WTC11 (cell line): ENCODE measurements around the gene ATP10D. TPM values are rescaled to one million over a fixed set of nuclear protein-coding genes. Genes with fewer than 3 reads are reported as not detected.

ENCODE experiments used
- ATAC-seq: fragments of 200-7000 bp; cut with Tn5 transposase; 2 replicates; pipeline ENCODE4 v1.10.0; 2021; ENCODE audit warnings: mild to moderate bottlenecking, moderate library complexity
- CTCF ChIA-PET: fragments of 300-600 bp; sonication (Branson Sonifier 250); formaldehyde crosslinking; loops from one replicate; lab custom pipeline; 2021; ENCODE audit warnings: antibody characterized with exemption; lab: Charles Lee
- POLR2A ChIA-PET: fragments of 350-600 bp; sonication (Branson Sonifier 250); formaldehyde crosslinking; loops from one replicate; lab custom pipeline; 2021; ENCODE audit warnings: antibody characterized with exemption; lab: Charles Lee
- DNase-seq: peaks from one replicate; pipeline ENCODE4 v3.0.0; 2021; ENCODE audit warnings: low spot score
- H3K27ac Mint-ChIP-seq: 2 replicates; pipeline ENCODE4 v1.8.0; 2021; ENCODE audit warnings: mixed read lengths
- H3K27me3 Mint-ChIP-seq: 2 replicates; pipeline ENCODE4 v1.8.0; 2021; ENCODE audit warnings: low read depth, mild to moderate bottlenecking, moderate library complexity, mixed read lengths
- H3K36me3 Mint-ChIP-seq: 2 replicates; pipeline ENCODE4 v1.8.0; 2021; ENCODE audit warnings: mixed read lengths
- H3K4me1 Mint-ChIP-seq: 2 replicates; pipeline ENCODE4 v1.8.0; 2022; ENCODE audit warnings: mixed read lengths
- H3K4me3 Mint-ChIP-seq: 2 replicates; pipeline ENCODE4 v1.8.0; 2021; ENCODE audit warnings: mild to moderate bottlenecking, moderate library complexity, mixed read lengths
- H3K9me3 Mint-ChIP-seq: 2 replicates; pipeline ENCODE4 v1.8.0; 2021; ENCODE audit warnings: mixed read lengths
- CBFB ChIP-seq: sonication (generic); formaldehyde crosslinking; IDR thresholded peaks from 2 replicates; pipeline ENCODE4 v1.8.1; 2022; ENCODE audit warnings: mild to moderate bottlenecking, low read depth, missing genetic modification reagents
- CREM ChIP-seq: sonication (generic); formaldehyde crosslinking; IDR thresholded peaks from 2 replicates; pipeline ENCODE4 v1.8.1; 2022; ENCODE audit warnings: mild to moderate bottlenecking, missing genetic modification reagents, moderate library complexity
- GTF2I ChIP-seq: fragments of 250-450 bp; sonication (Bioruptor Pico); conservative IDR thresholded peaks from 2 replicates; pipeline ENCODE4 v1.4.0; 2021; ENCODE audit warnings: mild to moderate bottlenecking
- IRF1 ChIP-seq: sonication (generic); formaldehyde crosslinking; IDR thresholded peaks from 2 replicates; pipeline ENCODE4 v1.8.0; 2023; ENCODE audit warnings: missing genetic modification reagents
- MYBL2 ChIP-seq: sonication (generic); formaldehyde crosslinking; IDR thresholded peaks from 2 replicates; pipeline ENCODE4 v1.8.1; 2023; ENCODE audit warnings: mild to moderate bottlenecking, moderate library complexity, missing genetic modification reagents
- NFATC4 ChIP-seq: fragments of 250-450 bp; sonication (Bioruptor Pico); IDR thresholded peaks from 2 replicates; pipeline ENCODE4 v1.9.0; 2021; ENCODE audit warnings: mild to moderate bottlenecking
- NR1H2 ChIP-seq: sonication (generic); formaldehyde crosslinking; IDR thresholded peaks from 2 replicates; pipeline ENCODE4 v1.9.0; 2021; ENCODE audit warnings: mild to moderate bottlenecking, moderate library complexity, missing genetic modification reagents
- NR3C1 ChIP-seq: sonication (generic); formaldehyde crosslinking; conservative IDR thresholded peaks from 2 replicates; pipeline ENCODE4 v1.8.1; 2023; ENCODE audit warnings: low read depth, mild to moderate bottlenecking, missing genetic modification reagents
- OVOL2 ChIP-seq: fragments of 250-450 bp; sonication (Bioruptor Pico); IDR thresholded peaks from 2 replicates; pipeline ENCODE4 v1.9.0; 2021; ENCODE audit warnings: mild to moderate bottlenecking, borderline replicate concordance
- RELA ChIP-seq: sonication (generic); formaldehyde crosslinking; IDR thresholded peaks from 2 replicates; pipeline ENCODE4 v1.8.1; 2022; ENCODE audit warnings: missing genetic modification reagents, mild to moderate bottlenecking, borderline replicate concordance
- RORB ChIP-seq: fragments of 250-450 bp; sonication (Bioruptor Pico); IDR thresholded peaks from 2 replicates; pipeline ENCODE4 v1.9.0; 2021; ENCODE audit warnings: mild to moderate bottlenecking
- SMAD4 ChIP-seq: sonication (generic); formaldehyde crosslinking; IDR thresholded peaks from 2 replicates; pipeline ENCODE4 v1.8.0; 2022; ENCODE audit warnings: mild to moderate bottlenecking, missing genetic modification reagents
- TCF7 ChIP-seq: sonication (generic); formaldehyde crosslinking; IDR thresholded peaks from 2 replicates; pipeline ENCODE4 v1.8.0; 2022; ENCODE audit warnings: mild to moderate bottlenecking, low read depth, missing genetic modification reagents, moderate library complexity
- ZNF138 ChIP-seq: sonication (generic); formaldehyde crosslinking; conservative IDR thresholded peaks from 2 replicates; pipeline ENCODE4 v1.8.1; 2022; ENCODE audit warnings: mild to moderate bottlenecking, moderate library complexity, missing genetic modification reagents
- ZNF263 ChIP-seq: sonication (generic); formaldehyde crosslinking; IDR thresholded peaks from 2 replicates; pipeline ENCODE4 v1.8.1; 2022; ENCODE audit warnings: low read depth, mild to moderate bottlenecking, moderate library complexity, missing genetic modification reagents
- ZNF281 ChIP-seq: sonication (generic); formaldehyde crosslinking; IDR thresholded peaks from 2 replicates; pipeline ENCODE4 v1.8.0; 2023; ENCODE audit warnings: mild to moderate bottlenecking, missing genetic modification reagents
- ZNF396 ChIP-seq: fragments of 250-450 bp; sonication (Bioruptor Pico); IDR thresholded peaks from 2 replicates; pipeline ENCODE4 v1.8.0; 2021; ENCODE audit warnings: mild to moderate bottlenecking, moderate library complexity, borderline replicate concordance
- ZNF416 ChIP-seq: fragments of 250-450 bp; sonication (Bioruptor Pico); IDR thresholded peaks from 2 replicates; pipeline ENCODE4 v1.9.0; 2021; ENCODE audit warnings: mild to moderate bottlenecking, inconsistent platforms
- ZNF423 ChIP-seq: fragments of 250-450 bp; sonication (Bioruptor Pico); IDR thresholded peaks from 2 replicates; pipeline ENCODE4 v2.1.2; 2022; ENCODE audit warnings: mild to moderate bottlenecking, moderate library complexity
- ZNF532 ChIP-seq: fragments of 250-450 bp; sonication (Bioruptor Pico); IDR thresholded peaks from 2 replicates; pipeline ENCODE4 v1.9.0; 2021; ENCODE audit warnings: mild to moderate bottlenecking, borderline replicate concordance
- total RNA-seq: library from RNA; stranded (reverse); gene quantifications from 3 replicates; pipeline ENCODE4 v1.2.3, GENCODE V29; 2021
- TF ChIP-seq, protein P1 (sequence below): fragments of 250-450 bp; sonication (Bioruptor Pico); IDR thresholded peaks from 2 replicates; pipeline ENCODE4 v1.9.0; 2021; ENCODE audit warnings: mild to moderate bottlenecking
- TF ChIP-seq, protein P2 (sequence below): sonication (generic); formaldehyde crosslinking; IDR thresholded peaks from 2 replicates; pipeline ENCODE4 v1.8.1; 2023; ENCODE audit warnings: mild to moderate bottlenecking, missing genetic modification reagents, moderate library complexity
- TF ChIP-seq, protein P3 (sequence below): fragments of 250-450 bp; sonication (Bioruptor Pico); IDR thresholded peaks from 2 replicates; pipeline ENCODE4 v2.1.2; 2022; ENCODE audit warnings: mild to moderate bottlenecking, moderate library complexity

Gene ATP10D
- total RNA-seq, 1 experiment from 2014 or later = 3.1 TPM

- H3K36me3 Mint-ChIP-seq = no peaks in the 10 kb centered on the region
- DNase-seq = no peak
- H3K4me3 Mint-ChIP-seq = no peak overlapping the region
- H3K27ac Mint-ChIP-seq = no peak overlapping the region
- ChIA-PET POLR2A (no interaction called here), CTCF (interaction anchor here (1.4 kb wide), 2 partner anchors 76 to 444 kb away, joined by 3 to 4 read pairs; no protein-coding TSS in a partner anchor)
- H3K9me3 Mint-ChIP-seq = no peaks in the 10 kb centered on the region
- no peaks in the 10 kb centered on the region for H3K4me1 Mint-ChIP-seq
- no peak for ATAC-seq
- no peaks in the 10 kb centered on the region for H3K27me3 Mint-ChIP-seq
- TF ChIP-seq RELA (CRISPR knock-in tag) (no peak), NFATC4 (no peak), NR1H2 (no peak), ZNF138 (CRISPR knock-in tag) (no peak), CBFB (CRISPR knock-in tag) (no peak), IRF1 (CRISPR knock-in tag) (no peak), CREM (CRISPR knock-in tag) (no peak), GTF2I (CRISPR knock-in tag) (no peak), RORB (CRISPR knock-in tag) (no peak)
These were observed 81.5 kb downstream of the ATP10D start for GRCh38 chr4:47566566-47566965.

DNA sequence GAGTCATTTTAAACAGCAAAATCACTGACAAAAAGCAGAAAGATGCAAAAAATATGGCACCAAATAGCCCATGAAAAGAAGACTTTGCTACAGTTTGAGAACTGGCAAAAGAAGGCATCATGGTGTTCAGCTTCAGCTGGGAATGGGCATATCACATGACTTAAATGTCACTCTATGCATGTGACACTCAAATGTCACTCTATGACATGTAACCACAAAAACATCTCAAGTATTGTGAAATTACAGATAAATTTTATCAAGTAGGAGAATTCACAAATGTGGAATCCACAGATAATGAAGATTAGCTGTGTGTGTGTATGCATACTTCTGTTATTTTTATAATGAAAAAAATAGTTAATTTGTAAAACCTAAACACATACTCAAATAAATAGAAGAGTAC, 81.9 kb downstream of the ATP10D start:
- CTCF ChIA-PET = interaction anchor here (1.4 kb wide), 1 partner anchor 77 kb away, joined by 3 read pairs; no protein-coding TSS in a partner anchor
- DNase-seq (no peak), ATAC-seq (no peak)
- H3K36me3 Mint-ChIP-seq = no peaks in the 10 kb centered on the region
- H3K27me3 Mint-ChIP-seq = no peaks in the 10 kb centered on the region
- H3K4me1 Mint-ChIP-seq = no peaks in the 10 kb centered on the region
- POLR2A ChIA-PET = no interaction called here
- no peak overlapping the region for H3K4me3 Mint-ChIP-seq
- no peak overlapping the region for H3K27ac Mint-ChIP-seq
- H3K9me3 Mint-ChIP-seq = no peaks in the 10 kb centered on the region
- TF ChIP-seq GTF2I (CRISPR knock-in tag) (no peak), MYBL2 (CRISPR knock-in tag) (no peak), TCF7 (no peak), ZNF396 (CRISPR knock-in tag) (no peak), ZNF263 (no peak), NR3C1 (CRISPR knock-in tag) (no peak), ZNF532 (no peak), OVOL2 (CRISPR knock-in tag) (no peak), SMAD4 (CRISPR knock-in tag) (no peak), ZNF423 (CRISPR knock-in tag) (no peak), ZNF281 (CRISPR knock-in tag) (no peak), ZNF416 (CRISPR knock-in tag) (no peak)
- TF ChIP-seq, protein P1, sequence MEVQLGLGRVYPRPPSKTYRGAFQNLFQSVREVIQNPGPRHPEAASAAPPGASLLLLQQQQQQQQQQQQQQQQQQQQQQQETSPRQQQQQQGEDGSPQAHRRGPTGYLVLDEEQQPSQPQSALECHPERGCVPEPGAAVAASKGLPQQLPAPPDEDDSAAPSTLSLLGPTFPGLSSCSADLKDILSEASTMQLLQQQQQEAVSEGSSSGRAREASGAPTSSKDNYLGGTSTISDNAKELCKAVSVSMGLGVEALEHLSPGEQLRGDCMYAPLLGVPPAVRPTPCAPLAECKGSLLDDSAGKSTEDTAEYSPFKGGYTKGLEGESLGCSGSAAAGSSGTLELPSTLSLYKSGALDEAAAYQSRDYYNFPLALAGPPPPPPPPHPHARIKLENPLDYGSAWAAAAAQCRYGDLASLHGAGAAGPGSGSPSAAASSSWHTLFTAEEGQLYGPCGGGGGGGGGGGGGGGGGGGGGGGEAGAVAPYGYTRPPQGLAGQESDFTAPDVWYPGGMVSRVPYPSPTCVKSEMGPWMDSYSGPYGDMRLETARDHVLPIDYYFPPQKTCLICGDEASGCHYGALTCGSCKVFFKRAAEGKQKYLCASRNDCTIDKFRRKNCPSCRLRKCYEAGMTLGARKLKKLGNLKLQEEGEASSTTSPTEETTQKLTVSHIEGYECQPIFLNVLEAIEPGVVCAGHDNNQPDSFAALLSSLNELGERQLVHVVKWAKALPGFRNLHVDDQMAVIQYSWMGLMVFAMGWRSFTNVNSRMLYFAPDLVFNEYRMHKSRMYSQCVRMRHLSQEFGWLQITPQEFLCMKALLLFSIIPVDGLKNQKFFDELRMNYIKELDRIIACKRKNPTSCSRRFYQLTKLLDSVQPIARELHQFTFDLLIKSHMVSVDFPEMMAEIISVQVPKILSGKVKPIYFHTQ (CRISPR knock-in tag) = no peak
- TF ChIP-seq, protein P2, sequence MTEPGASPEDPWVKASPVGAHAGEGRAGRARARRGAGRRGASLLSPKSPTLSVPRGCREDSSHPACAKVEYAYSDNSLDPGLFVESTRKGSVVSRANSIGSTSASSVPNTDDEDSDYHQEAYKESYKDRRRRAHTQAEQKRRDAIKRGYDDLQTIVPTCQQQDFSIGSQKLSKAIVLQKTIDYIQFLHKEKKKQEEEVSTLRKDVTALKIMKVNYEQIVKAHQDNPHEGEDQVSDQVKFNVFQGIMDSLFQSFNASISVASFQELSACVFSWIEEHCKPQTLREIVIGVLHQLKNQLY (CRISPR knock-in tag) = no peak
- TF ChIP-seq, protein P3, sequence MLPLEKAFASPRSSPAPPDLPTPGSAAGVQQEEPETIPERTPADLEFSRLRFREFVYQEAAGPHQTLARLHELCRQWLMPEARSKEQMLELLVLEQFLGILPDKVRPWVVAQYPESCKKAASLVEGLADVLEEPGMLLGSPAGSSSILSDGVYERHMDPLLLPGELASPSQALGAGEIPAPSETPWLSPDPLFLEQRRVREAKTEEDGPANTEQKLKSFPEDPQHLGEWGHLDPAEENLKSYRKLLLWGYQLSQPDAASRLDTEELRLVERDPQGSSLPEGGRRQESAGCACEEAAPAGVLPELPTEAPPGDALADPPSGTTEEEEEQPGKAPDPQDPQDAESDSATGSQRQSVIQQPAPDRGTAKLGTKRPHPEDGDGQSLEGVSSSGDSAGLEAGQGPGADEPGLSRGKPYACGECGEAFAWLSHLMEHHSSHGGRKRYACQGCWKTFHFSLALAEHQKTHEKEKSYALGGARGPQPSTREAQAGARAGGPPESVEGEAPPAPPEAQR (CRISPR knock-in tag) = no peak
